Measurements from ENCODE around the gene CCDC137.

Gene CCDC137

GRCh38 chr17:81720267-81721071 is 53.9 kb downstream of the CCDC137 start:
- no peaks in the 10 kb centered on the region for H3K4me1 Mint-ChIP-seq
- peaks cover 15% of the 10 kb centered on the region for H3K27me3 Mint-ChIP-seq
- peaks cover 8% of the 10 kb centered on the region for H3K36me3 Mint-ChIP-seq
- no peak overlapping the region for H3K4me3 Mint-ChIP-seq
- H3K9me3 Mint-ChIP-seq: no peaks in the 10 kb centered on the region
- ATAC-seq: no peak
- H3K27ac Mint-ChIP-seq: no peak overlapping the region

- H3K36me3 Mint-ChIP-seq: peaks cover 8% of the 10 kb centered on the region
These were observed 55.9 kb downstream of the CCDC137 start for GRCh38 chr17:81722184-81723120.

More at GRCh38 chr17:81722184-81723120, 55.9 kb downstream of the CCDC137 start:
- no peak overlapping the region for H3K4me3 Mint-ChIP-seq
- H3K9me3 Mint-ChIP-seq: no peaks in the 10 kb centered on the region
- ATAC-seq: no peak
- H3K27ac Mint-ChIP-seq: no peak overlapping the region
- H3K4me1 Mint-ChIP-seq: no peaks in the 10 kb centered on the region
- H3K27me3 Mint-ChIP-seq: peaks cover 30% of the 10 kb centered on the region

All from stimulated activated memory B cell treated with anti-CD40 and anti-IgM and Interleukin-4, amounts not matched to agents 10 μg/mL and 1 μg/mL and 100 μg/mL, for 72 hours (primary cell).